ENCODE results near the gene TRPM5. TPM values are rescaled to one million over a fixed set of nuclear protein-coding genes. Genes with fewer than 3 reads are reported as not detected.

Gene TRPM5
- total RNA-seq, 1 donor from 2014 or later: not detected

DNA sequence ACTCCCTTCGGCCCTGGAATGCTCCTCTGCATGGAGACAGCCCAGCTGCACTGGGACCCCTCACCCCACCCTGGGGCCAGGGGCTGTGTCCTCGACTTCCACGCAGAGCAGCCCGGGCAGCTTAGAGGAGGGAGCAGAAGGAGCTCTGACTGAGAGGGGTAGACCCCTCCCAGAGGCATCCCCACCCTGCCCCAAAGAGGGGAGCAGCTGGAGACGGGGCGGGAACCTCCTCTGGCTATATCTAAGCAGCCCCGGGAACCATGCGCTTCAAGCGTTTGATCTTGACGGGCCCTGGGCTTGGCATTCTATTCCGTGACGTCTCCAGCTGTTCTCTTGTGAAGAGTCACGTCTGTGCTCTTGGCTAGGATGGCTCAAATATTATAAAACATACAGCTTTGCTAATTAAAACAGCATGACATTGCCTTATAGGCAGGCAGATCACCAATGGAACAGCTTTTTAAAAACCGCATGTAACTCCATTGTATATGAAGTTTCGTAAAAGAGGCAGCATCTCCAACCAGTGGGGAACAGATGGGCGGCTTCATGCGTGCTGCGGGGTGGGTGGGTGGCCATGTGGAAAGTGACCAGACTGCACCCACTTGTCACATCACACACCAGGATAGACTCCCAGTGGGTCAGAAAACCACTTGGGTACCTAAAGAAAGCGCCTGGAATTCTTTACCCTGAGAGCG is 8.2 kb upstream of the TRPM5 start:
- TF ChIP-seq, protein P1, sequence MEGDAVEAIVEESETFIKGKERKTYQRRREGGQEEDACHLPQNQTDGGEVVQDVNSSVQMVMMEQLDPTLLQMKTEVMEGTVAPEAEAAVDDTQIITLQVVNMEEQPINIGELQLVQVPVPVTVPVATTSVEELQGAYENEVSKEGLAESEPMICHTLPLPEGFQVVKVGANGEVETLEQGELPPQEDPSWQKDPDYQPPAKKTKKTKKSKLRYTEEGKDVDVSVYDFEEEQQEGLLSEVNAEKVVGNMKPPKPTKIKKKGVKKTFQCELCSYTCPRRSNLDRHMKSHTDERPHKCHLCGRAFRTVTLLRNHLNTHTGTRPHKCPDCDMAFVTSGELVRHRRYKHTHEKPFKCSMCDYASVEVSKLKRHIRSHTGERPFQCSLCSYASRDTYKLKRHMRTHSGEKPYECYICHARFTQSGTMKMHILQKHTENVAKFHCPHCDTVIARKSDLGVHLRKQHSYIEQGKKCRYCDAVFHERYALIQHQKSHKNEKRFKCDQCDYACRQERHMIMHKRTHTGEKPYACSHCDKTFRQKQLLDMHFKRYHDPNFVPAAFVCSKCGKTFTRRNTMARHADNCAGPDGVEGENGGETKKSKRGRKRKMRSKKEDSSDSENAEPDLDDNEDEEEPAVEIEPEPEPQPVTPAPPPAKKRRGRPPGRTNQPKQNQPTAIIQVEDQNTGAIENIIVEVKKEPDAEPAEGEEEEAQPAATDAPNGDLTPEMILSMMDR (IDR thresholded peaks at IDR 0.05): no peak
- H3K4me3 ChIP-seq: no peak overlapping the region
- H3K4me1 ChIP-seq: no peaks in the 10 kb centered on the region
- H3K36me3 ChIP-seq: no peaks in the 10 kb centered on the region
- intact Hi-C loops (cut with DNase I): no loop called here
- no peaks in the 10 kb centered on the region for H3K9me3 ChIP-seq
- H3K27me3 ChIP-seq: no peaks in the 10 kb centered on the region
- no peak overlapping the region for H3K27ac ChIP-seq
- no peak for DNase-seq (ENCODE audit: low spot score in 2 of 2)

DNA sequence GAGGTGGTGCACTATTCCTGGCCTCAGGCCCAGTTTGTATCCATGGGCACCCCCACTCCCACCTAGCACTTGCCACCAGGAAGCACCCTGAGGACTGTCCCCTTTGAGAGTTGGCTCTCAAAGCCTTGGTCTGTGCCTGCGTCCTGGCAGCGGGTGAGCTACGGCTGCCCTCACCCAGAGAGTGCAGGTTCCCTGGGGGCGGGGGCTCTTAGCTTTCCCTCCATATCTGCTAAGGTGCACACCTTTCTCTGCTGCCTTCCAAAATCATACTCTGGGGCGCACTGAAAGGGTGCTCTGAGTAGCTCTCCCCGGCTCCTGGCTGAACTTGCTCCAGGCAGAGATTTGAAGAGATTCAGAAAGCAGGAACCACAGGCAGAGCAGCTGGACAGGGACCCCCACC is 7.6 kb upstream of the TRPM5 start:
- no peak overlapping the region for H3K4me3 ChIP-seq
- no peaks in the 10 kb centered on the region for H3K9me3 ChIP-seq
- H3K4me1 ChIP-seq: no peaks in the 10 kb centered on the region
- DNase-seq (ENCODE audit: low spot score in 2 of 2): no peak
- H3K27me3 ChIP-seq: no peaks in the 10 kb centered on the region
- H3K36me3 ChIP-seq: no peaks in the 10 kb centered on the region
- TF ChIP-seq, protein P1 (IDR thresholded peaks at IDR 0.05): no peak
- no peak overlapping the region for H3K27ac ChIP-seq
- intact Hi-C loops (cut with DNase I): no loop called here

DNA sequence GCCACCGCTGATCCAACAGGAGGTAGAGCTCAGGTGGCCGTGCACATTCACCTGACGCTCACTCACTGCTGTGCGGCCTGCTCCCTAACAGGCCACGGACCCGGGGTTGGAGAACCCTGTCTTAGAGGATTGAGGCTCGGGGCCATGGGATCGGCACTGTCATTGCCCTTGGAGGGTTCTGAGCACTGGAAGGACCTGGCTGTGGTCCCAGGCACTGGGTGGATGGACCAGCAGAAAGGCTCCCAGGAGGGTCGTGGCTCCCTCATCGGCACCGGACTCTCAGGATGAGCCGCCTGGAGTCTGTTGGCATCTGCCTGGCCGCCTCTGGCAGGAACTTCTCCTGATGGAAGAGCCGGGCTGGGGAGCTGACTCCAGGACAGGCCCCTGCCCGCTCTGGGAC is 7.0 kb upstream of the TRPM5 start:
- no peak overlapping the region for H3K27ac ChIP-seq
- TF ChIP-seq, protein P1 (IDR thresholded peaks at IDR 0.05): no peak
- no peaks in the 10 kb centered on the region for H3K4me1 ChIP-seq
- no peaks in the 10 kb centered on the region for H3K36me3 ChIP-seq
- intact Hi-C loops (cut with DNase I): no loop called here
- DNase-seq (ENCODE audit: low spot score in 2 of 2): no peak
- H3K4me3 ChIP-seq: no peak overlapping the region
- no peaks in the 10 kb centered on the region for H3K9me3 ChIP-seq
- no peaks in the 10 kb centered on the region for H3K27me3 ChIP-seq

DNA sequence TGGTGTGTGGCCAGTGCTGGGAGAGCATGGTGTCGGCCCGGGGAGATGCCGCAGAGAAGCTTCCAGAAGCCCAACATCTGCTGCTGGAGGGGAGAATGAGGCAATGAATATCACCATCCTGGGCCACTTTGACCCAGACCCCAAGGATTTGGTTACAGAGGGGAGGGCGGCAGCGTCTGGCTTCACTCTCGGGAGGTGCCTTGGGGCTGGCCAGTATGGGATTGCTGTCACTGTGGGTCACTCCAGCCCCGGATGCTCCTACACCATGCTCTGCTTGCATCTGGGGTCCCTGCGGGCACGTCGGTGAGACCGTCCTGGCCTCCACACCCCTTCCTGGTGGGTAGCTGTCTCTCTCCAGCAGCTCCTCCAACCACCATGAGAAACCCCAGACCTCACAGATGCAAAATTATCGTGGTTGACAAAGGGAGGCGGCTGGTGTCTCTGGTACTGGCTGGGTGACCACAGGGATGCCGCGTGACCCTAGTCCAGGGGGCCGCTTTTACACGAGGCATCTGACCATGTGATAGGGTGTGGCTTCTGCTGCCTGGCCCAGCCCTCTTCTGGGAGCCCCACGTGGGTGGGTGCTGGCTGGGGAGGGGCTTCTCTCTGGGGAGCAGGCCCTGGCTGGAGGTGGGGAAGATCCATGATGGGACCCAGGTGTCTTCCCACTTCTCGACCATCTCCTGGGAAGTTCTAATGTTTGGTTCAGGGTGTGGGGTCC is 6.2 kb upstream of the TRPM5 start:
- no peak for DNase-seq (ENCODE audit: low spot score in 2 of 2)
- intact Hi-C loops (cut with DNase I): no loop called here
- Histone ChIP-seq H3K4me1 (no peaks in the 10 kb centered on the region), H3K27ac (no peak overlapping the region), H3K4me3 (no peak overlapping the region), H3K9me3 (no peaks in the 10 kb centered on the region), H3K36me3 (no peaks in the 10 kb centered on the region), H3K27me3 (no peaks in the 10 kb centered on the region)
- TF ChIP-seq, protein P1 (IDR thresholded peaks at IDR 0.05): no peak

DNA sequence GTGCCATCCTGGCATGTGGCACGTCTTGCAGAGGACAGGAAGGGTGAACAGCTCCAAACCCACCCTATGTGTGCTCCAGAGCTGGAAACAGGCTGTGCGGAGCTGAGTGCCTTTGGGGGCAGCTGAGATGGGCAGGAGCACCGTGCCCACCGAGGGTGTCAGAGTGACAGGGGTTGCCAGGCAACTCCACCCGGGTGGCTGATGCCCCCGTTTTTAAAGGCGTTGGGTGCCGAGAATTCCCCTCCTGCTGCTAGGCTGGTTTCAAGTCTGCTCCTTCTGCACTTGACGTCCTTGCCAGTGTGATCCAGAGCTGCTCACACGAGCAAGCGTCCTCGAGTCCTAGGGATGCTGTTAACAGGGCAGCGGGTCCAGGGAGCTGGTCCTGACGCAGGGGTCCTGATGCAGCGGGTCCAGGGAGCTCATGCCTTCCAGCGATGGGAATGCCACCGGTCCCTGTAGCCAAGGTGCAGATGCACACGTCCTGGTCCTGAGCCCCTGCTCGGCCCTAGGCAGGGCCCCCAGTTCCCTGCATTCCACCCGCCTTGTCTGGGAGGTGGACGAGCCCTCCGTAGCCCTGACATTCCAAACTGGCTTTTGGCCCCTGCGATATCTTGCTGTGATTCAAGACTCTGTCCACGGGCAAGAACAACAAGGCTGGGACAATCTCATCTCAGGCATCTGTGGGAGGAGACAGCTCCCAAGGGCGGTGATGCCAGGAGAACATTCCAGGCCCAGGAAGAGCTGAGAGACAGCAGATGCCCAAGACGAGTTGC is 5.4 kb upstream of the TRPM5 start:
- no peak overlapping the region for H3K4me3 ChIP-seq
- no peak for DNase-seq (ENCODE audit: low spot score in 2 of 2)
- TF ChIP-seq, protein P1 (IDR thresholded peaks at IDR 0.05): no peak
- H3K36me3 ChIP-seq: no peaks in the 10 kb centered on the region
- H3K9me3 ChIP-seq: no peaks in the 10 kb centered on the region
- intact Hi-C loops (cut with DNase I): no loop called here
- no peaks in the 10 kb centered on the region for H3K4me1 ChIP-seq
- no peak overlapping the region for H3K27ac ChIP-seq
- no peaks in the 10 kb centered on the region for H3K27me3 ChIP-seq

Measured in ascending aorta (tissue), 2 donors.